ENCODE data around the gene GIT1.
"Not testable (repeated sequence)": the region's sequence is repeated elsewhere in the genome, so short reads cannot be mapped to it uniquely, and the experiment has no call there.

The GIT1 gene

DNA sequence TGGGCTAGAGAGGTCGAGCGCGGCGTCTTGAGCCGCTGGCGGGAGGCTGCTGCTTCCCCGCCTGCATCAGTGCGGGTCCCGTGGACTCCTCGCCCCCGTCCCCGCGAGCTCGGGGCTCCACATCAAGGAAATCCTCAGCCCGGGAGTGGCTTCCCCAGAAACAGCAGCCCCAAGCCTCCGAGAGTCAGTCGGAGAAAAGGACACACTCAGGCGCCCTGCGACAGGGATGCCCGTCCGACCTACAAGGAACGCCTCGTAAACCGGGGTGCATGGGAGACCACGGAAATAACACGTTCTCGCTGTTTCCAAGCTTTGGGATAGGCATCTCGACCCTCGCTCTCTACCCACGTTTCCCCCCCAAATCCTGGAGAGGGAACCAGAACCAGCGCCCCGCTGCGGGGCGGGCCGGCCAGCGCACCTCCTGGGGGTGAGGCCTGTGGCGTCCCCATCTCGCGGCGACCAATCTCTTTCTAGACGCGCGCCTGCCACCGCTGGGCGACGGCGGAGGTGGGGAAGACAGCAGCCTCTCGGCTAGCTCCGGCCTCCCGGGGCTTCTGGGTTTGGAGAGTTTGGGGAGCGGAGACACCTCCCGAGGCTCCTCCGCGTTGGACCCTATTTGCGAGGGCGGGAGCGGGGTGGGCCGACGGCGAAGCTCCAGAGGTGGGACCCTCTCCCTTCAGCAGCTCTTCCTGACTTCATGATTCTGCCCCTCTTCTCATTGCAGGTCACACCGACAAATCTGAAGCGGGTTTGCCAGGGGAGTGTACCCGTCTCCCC, 21.7 kb downstream of the GIT1 start:
- peak; percentile 81 for DNase-seq

DNA sequence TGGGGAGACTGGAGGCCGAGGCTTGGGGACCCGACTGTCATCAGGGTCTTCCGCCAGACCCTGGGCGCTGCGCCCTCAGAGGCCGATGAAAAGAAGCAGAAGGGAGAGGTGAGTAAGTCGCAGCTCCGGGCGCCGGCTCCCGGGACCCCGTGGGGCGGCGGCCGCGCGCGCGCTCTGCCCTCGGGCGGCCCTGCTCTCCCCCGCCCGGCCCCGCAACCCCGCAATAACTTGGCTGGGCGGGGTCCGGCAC, 22.2 kb downstream of the GIT1 start:
- no peak for DNase-seq

DNA sequence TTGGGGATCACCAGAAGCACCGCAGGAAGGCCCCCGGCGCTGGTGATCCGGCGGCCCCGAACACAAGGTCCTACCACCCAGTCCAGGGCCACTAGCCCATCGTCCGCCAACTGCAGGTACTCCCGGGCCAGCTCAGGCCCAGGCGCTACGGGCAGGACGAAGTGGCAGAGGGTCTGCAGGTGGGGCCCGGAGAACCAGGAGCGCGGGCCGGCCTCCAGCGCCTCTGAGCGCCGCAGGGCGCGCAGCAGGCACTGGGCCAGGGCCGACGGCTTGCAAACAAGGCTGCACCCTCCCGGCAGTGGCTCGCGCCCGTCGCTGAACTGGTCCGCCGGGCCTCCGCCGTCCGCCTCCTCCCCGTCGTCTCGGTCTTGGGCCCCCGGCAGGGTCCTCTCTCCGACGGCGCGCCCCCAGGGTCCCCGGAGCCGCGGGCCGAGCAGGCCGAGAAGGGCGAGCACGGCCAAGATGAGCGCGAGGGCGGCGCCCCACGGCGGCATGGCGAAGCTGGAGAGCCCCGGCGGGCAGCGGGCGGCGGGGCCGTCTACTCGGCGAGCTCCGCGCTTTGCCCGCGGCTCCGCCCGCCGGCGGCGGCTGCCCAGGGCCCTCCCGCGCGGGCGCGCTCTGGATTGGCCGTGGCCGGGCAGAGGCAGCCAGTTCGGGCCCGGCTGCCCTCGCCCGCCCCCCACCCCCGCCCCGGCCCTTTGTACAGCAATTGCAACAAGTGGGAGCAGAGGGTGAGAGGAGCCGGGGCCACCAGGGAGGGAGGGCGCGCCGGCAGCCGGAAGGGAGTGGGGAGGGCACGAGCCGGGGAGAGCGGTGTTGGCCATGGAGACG, 22.8 kb downstream of the GIT1 start, which contains the start of gene ABHD15:
Gene ABHD15 (minus strand): TSS at position 565 of the 831 bp plus-strand sequence. CDS start 71 bp downstream, at position 494.
- DNase-seq = peak; percentile 64

DNA sequence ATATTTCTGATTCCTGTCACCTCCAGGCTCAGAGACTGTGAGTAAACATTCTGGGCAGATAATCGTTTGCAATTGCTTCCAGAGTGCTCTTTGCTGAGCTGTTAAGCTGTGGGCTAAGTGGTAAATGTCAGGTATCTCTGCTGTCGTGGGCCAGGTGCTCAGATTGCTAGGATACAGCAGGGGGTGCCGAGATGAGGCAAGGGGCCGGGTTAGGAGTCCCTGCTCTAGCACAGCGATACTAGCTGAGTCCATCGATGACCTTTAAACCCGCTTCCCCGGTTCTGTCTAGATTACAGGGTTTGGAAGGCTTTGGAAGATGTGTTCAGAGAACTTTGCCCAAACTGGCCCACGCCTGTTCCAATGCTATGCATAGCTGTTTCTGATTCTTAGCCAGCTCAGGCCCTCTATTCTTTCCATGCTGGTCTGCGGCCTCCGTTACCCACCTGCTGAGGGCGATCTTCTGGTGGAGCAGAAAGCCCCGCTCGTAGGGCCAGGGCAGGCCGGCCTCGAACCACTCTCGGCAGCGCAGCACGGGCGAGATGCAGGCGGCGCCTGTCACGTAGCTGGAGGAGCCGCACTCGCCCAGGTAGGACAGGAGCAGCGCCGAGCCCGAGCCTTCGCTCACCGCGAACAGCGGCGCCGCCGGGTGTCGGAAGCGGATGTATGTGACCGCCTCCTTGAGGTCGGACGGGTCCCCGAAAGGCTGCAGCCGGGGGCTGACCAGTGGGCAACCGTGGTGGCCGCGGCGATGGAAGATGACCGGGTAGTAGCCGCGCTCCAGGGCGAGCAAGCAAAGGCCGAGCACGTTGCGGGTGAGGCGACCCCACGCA, 23.6 kb downstream of the GIT1 start:
- peak; percentile 61 for DNase-seq

GRCh38 chr17:29563816-29564215, 25.6 kb downstream of the GIT1 start:
- no peak for DNase-seq

- no peak for DNase-seq
These were observed 26.8 kb downstream of the GIT1 start for GRCh38 chr17:29562615-29563014.

GRCh38 chr17:29561554-29562517, 27.6 kb downstream of the GIT1 start:
- DNase-seq = no peak

DNA sequence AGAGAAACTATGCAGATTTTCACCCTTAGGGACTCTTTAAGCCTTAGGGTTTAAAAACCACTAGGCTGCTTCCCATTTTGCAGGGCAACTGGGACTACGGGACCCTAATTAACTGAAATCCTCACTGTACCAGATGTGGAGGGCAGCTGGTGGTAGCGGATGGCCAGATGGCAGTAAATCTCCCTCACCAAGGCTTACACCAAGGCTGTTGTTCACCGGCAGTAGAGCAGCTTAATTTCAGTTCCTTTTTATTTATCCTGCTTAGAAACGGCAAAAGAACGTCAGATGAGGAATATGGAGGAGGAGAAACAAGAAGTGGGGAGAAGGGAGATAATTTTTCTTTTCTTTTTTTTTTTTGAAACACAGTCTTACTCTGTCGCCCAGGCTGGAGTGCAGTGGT, 29.1 kb downstream of the GIT1 start:
- DNase-seq = no peak

DNA sequence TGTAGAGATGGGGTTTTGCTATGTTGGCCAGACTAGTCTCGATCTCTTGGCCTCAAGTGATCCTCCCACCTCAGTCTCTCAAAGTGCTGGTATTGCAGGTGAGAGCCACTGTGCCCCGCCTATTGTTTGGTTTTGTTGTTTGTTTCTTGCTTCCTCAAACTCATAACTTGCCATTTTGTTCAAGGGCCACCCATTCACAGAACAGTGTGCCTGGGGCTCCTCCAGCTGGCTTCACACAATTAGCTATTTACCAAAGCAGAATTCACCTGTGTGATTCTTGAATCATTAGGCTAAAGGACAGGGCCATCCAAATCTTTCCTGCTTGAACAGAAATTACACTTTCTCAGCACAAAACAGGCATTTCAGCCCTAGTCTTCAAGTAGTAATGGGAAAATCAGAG, 29.8 kb downstream of the GIT1 start:
- no peak for DNase-seq

GRCh38 chr17:29558139-29558538, 31.3 kb downstream of the GIT1 start:
- DNase-seq = not testable (repeated sequence)

DNA sequence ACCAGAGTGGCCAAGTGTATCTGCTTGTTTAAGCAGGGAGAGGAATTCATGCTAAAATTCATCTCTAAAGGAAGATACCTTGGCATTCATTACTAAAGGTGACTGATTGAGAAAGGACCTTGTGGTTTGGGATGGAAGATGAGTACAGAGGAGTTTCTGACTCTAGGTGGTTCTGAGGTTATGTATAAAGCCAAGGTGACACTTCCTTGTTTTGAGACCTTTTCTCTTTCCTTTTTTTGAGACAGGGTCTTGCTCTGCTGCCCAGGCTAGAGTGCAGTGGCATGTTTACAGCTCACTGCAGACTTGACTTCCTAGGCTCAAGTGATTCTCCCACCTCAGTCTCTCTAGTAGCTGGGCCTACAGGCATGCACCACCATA, 31.7 kb downstream of the GIT1 start:
- DNase-seq = no peak

- DNase-seq = no peak
These were observed 32.2 kb downstream of the GIT1 start for GRCh38 chr17:29557085-29557738.

DNA sequence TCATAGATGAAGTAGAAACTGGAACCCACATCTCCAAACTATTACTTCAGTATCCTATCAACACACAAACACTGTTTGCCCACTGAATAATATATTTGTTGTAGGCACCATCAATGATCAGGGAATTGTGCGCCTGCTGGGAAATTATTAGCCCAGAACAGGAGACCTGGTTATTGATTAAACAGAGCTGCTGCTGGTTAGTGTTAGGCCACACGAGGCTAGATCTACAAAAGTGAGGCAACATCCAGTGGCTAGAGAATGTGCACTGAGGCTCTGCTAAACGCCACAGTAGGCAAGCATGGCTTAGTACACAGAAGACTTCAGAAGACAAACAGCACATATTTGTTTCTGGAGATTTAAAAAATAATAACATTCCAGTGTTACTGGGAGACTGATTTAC, 33.6 kb downstream of the GIT1 start:
- DNase-seq = no peak

DNA sequence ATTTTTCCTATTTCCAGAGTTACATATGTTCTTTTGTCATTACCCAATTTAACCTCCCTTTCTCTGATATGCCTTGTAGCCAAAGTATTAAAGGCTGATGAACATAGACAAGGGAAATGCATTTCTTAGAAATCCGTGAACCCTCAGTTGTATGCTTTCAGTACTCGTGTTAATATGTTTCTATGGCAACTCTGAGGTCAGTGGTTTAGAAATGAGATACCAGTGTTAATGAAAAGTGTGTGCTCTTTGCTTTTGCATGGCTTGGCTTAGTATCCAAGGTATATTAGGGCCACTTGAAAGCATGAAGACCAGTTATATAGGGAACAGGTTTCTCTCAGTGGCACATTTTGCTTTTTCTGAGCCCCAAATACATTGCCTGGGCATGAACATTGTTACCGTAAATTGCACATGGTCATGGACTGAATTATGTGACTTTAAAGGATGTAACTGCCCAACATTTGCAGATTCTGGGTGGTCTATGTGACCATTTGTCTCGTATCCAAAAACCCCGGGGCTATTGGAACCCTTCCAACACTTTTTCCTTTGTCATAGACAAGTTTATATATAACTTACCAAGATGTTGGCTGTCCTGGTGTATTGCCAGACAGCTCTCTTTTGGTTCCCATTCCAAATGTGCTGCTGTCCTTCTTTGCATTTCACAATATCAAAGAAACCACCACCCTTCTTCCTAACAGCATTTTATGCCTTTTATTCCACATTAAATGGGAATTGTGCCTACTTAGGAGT, 40.1 kb downstream of the GIT1 start:
- DNase-seq = no peak

GRCh38 chr17:29546830-29547229, 42.6 kb downstream of the GIT1 start:
- no peak for DNase-seq

GRCh38 chr17:29546085-29546484, 43.4 kb downstream of the GIT1 start:
- no peak for DNase-seq

DNA sequence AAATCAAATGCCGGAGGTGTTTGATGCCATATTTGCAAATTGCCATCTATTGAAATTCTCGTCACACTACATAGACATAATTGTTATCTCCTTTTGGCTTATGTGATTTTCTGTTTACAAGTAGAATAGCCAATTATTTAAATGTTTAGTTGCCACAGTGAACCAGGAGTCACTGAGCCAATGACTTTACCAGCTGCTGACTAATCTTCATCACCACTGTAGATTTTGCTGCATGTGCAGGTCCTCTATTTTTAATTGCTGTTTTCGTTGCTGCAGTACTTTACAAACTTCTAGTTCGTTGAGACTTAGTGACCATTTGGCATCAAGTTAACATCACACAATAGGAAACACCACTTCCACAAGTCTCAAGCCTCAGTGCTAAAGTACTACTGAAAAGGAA, 45.4 kb downstream of the GIT1 start:
- no peak for DNase-seq

- DNase-seq = no peak
These were observed 55.5 kb downstream of the GIT1 start for GRCh38 chr17:29533976-29534375.

GRCh38 chr17:29526322-29526721, 63.1 kb downstream of the GIT1 start:
- DNase-seq = no peak

- DNase-seq = no peak
These were observed 64.8 kb downstream of the GIT1 start for GRCh38 chr17:29524692-29525091.

Measured in activated naive CD4-positive, alpha-beta T cell treated with Interleukin-2 at 50 U/mL for 16 hours (primary cell).